Liver (tissue), 9 donors: Measurements from ENCODE around the gene PKP4. TPM values are rescaled to one million over a fixed set of nuclear protein-coding genes. Genes with fewer than 3 reads are reported as not detected.

Experiments used
- DNase-seq: peaks from one replicate; pipeline ENCODE4 v3.0.0-alpha.2; 2017; ENCODE audit warnings: low spot score
- H3K27ac ChIP-seq, 2 donors: one replicate each; pipeline ENCODE4 v1.7.0; 2013; ENCODE audit warnings: inconsistent platforms in 2 of 2, low read length in 2 of 2, control low read depth in 1 of 2, low read depth in 1 of 2, mild to moderate bottlenecking in 1 of 2
- H3K27me3 ChIP-seq, 4 donors: one replicate each; pipeline versions ENCODE4 v1.6.1 to v1.7.0; 2013; ENCODE audit warnings: low read length in 3 of 4, inconsistent platforms in 1 of 4, mild to moderate bottlenecking in 1 of 4, moderate library complexity in 1 of 4; ENCODE audit not compliant: control insufficient read depth in 4 of 4, insufficient read depth in 4 of 4
- H3K36me3 ChIP-seq, 4 donors: one replicate each; pipeline versions ENCODE4 v1.6.1 to v1.7.0; 2013; ENCODE audit warnings: low read length in 3 of 4, mild to moderate bottlenecking in 3 of 4, low read depth in 1 of 4, moderate library complexity in 1 of 4; ENCODE audit not compliant: control insufficient read depth in 4 of 4, insufficient read depth in 3 of 4
- H3K4me1 ChIP-seq, 4 donors: one replicate each; pipeline versions ENCODE4 v1.6.1 to v1.7.0; 2013; ENCODE audit warnings: low read length in 3 of 4, mild to moderate bottlenecking in 3 of 4, moderate library complexity in 1 of 4; ENCODE audit not compliant: control insufficient read depth in 4 of 4, insufficient read depth in 4 of 4
- H3K4me3 ChIP-seq, 3 donors: one replicate each; pipeline versions ENCODE4 v1.6.1 to v1.7.0; 2013; ENCODE audit warnings: low read length in 3 of 3, control low read depth in 1 of 3, low read depth in 1 of 3, mild to moderate bottlenecking in 1 of 3
- H3K9ac ChIP-seq, 2 donors: one replicate each; pipeline ENCODE4 v1.7.0; 2013; ENCODE audit warnings: low read length in 2 of 2, mild to moderate bottlenecking in 2 of 2, moderate library complexity in 2 of 2, control low read depth in 1 of 2, low read depth in 1 of 2
- H3K9me3 ChIP-seq, 4 donors: one replicate each; pipeline versions ENCODE4 v1.6.1 to v1.7.0; 2013; ENCODE audit warnings: low read length in 3 of 4; ENCODE audit not compliant: control insufficient read depth in 4 of 4
- CTCF ChIP-seq: fragments of 150-350 bp; IDR thresholded peaks from 2 replicates; pipeline ENCODE4 v1.5.1; 2017; ENCODE audit warnings: improper control_type of control experiment, low read depth, low read length; ENCODE audit not compliant: missing input control
- HNF4A ChIP-seq, 2 donors: conservative IDR thresholded peaks; 2 replicates each; pipeline ENCODE4 v1.6.1; 2016; ENCODE audit warnings: antibody characterized with exemption in 2 of 2, mild to moderate bottlenecking in 2 of 2
- NR2F2 ChIP-seq: IDR thresholded peaks from 2 replicates; pipeline ENCODE4 v1.6.1; 2016; ENCODE audit warnings: antibody characterized with exemption
- RAD21 ChIP-seq, 2 donors: IDR thresholded peaks; 2 replicates each; pipeline ENCODE4 v1.6.1; 2016; ENCODE audit warnings: antibody characterized with exemption in 2 of 2, mild to moderate bottlenecking in 2 of 2
- SP1 ChIP-seq: IDR thresholded peaks from 2 replicates; pipeline ENCODE4 v1.6.1; 2018; ENCODE audit warnings: antibody characterized with exemption, mild to moderate bottlenecking
- TAF1 ChIP-seq: conservative IDR thresholded peaks from 2 replicates; pipeline ENCODE4 v1.6.1; 2016; ENCODE audit warnings: antibody characterized with exemption, mild to moderate bottlenecking
- WGBS: extraction: QIAGEN DNeasy Blood & Tissue Kit; methylation state at CpG from one replicate; pipeline ENCODE4 v1.1.7; 2013; 5-methylcytosine and 5-hydroxymethylcytosine counted together
- polyA plus RNA-seq, 2 donors: library from polyadenylated mRNA; stranded (reverse) in 1 of 2; unstranded in 1 of 2; fragments of 200-250 nt in 1 of 2; fragments of >200 nt in 1 of 2; fragmentation: Nextera tagmentation in 1 of 2; extraction: Ambion mirVana in 1 of 2; gene quantifications; one replicate each; pipeline versions ENCODE4 v1.2.1 to v1.2.3, GENCODE V29; 2013 to 2015
- total RNA-seq, 2 donors: library from RNA; depleted of rRNA; stranded (reverse); fragments of >200 nt; gene quantifications; one replicate each; pipeline ENCODE4 v1.2.3, GENCODE V29; 2014
- donor health status: healthy.
- donor health status: healthy.
- donor health status: healthy.
- donor health status: healthy.
- donor health status: healthy.

Gene PKP4
- total and polyA plus RNA-seq, 4 donors, result 7.7 to 33.8 (median 19.0) TPM

- no peak overlapping the region for H3K27ac ChIP-seq
- WGBS, result 78% methylated on average over 2 of the region's 2 CpGs
- no peaks in the 10 kb centered on the region for H3K9me3 ChIP-seq
- no peaks in the 10 kb centered on the region for H3K4me1 ChIP-seq
- DNase-seq, result no peak
- peak; percentile 41 for TF ChIP-seq NR2F2
- no peak for TF ChIP-seq HNF4A (conservative IDR thresholded peaks at IDR 0.05)
- H3K36me3 ChIP-seq, result no peaks in the 10 kb centered on the region
- H3K27me3 ChIP-seq, result no peaks in the 10 kb centered on the region
- H3K9ac ChIP-seq, result no peak overlapping the region
- no peak overlapping the region for H3K4me3 ChIP-seq
Measured at GRCh38 chr2:158575051-158575635, 118.4 kb downstream of the PKP4 start.

DNA sequence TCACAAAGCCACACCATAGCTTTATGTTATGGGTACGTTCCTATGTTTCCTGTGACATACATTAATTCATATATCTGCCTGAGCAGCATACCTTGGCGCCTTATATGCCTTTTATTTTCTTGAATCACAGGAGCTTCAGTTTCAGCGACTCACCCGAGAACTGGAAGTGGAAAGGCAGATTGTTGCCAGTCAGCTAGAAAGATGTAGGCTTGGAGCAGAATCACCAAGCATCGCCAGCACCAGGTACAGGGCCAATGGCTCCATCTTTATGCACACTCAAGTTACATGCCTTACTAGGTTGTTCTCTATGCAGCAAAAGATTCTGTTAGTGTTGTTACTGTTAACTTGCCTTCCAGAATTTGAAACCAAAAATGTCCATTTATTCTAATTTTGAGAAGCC is 120.4 kb downstream of the PKP4 start:
- Histone ChIP-seq H3K27ac (no peak overlapping the region), H3K9ac (no peak overlapping the region), H3K27me3 (no peaks in the 10 kb centered on the region), H3K36me3 (peaks cover 0 to 7% (median 2%) of the 10 kb centered on the region in 4 donors), H3K4me3 (no peak overlapping the region), H3K4me1 (no peaks in the 10 kb centered on the region), H3K9me3 (no peaks in the 10 kb centered on the region)
- WGBS, result 97% methylated on average over 5 of the region's 5 CpGs
- TF ChIP-seq RAD21 (IDR thresholded peaks at IDR 0.05), result no peak
- no peak for TF ChIP-seq CTCF
- DNase-seq, result no peak

DNA sequence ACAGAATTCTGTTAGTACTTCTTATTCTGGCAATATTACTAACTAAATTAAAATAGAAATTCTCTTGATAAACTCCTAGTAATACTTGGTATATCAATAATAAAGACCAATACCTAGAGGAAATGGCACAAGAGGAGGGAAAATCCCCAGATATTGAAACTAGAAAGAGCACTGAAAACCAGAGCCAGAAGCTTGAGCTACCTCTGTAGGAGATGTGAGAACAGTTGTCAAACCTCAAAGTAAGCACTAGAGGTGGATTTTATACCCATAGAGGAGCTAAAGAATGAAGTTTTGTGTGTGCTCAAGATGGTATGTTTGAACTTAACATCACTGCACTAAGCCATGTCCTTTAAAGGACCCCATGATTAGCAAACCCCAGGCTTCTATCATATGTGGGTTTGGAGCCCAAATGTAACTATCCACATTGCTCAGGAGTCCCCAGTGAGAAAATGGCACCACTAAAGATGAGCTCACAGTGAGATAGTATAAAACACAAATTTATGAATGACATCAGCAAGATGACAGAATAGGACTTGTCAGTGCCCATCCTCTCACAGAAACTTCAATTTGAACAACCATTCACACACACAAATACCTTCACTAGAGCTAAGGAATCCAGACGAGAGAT is 122.1 kb downstream of the PKP4 start:
- H3K4me1 ChIP-seq, result no peaks in the 10 kb centered on the region
- 97% methylated on average over 1 of the region's 1 CpG for WGBS
- no peaks in the 10 kb centered on the region for H3K27me3 ChIP-seq
- peaks cover 0 to 7% (median 2%) of the 10 kb centered on the region in 4 donors for H3K36me3 ChIP-seq
- no peak overlapping the region for H3K27ac ChIP-seq
- no peaks in the 10 kb centered on the region for H3K9me3 ChIP-seq
- no peak overlapping the region for H3K4me3 ChIP-seq
- DNase-seq, result no peak
- TF ChIP-seq TAF1, result no peak
- H3K9ac ChIP-seq, result no peak overlapping the region

DNA sequence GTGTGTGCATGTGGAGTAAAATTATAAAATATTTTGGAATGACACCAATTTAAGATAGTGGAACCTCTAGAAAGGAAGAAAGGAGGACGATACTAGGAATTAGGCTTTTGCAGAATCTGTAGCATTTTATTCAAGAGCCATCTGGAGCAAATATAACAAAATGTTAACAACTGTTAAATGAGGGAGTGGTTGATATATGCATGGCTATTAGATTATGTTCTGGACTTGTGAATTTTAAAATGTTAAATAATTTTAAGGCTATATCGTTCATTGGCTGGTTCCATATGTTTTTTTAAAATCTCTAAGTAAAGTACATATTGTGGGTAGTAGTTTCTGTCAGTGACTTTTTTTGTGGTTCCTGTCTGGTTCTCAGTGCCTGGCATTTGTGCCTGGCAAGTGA is 123.2 kb downstream of the PKP4 start:
- Histone ChIP-seq H3K4me1 (no peaks in the 10 kb centered on the region), H3K27me3 (no peaks in the 10 kb centered on the region), H3K4me3 (no peak overlapping the region), H3K27ac (no peak overlapping the region), H3K9me3 (no peaks in the 10 kb centered on the region), H3K36me3 (peaks cover 0 to 7% (median 3%) of the 10 kb centered on the region in 4 donors), H3K9ac (no peak overlapping the region)
- TF ChIP-seq RAD21 (IDR thresholded peaks at IDR 0.05) (no peak), SP1 (no peak)
- no peak for DNase-seq
- WGBS, result 94% methylated on average over 2 of the region's 2 CpGs
